Bone marrow (tissue), 2 donors: ENCODE measurements around the gene PPP3R1.

Source experiments
- DNase-seq, 2 donors: peaks; one replicate each; lab custom pipeline; 2025; lab: John Stamatoyannopoulos, UW

Gene PPP3R1

GRCh38 chr2:68151037-68151436, 101.3 kb downstream of the PPP3R1 start:
- DNase-seq = no peak

DNA sequence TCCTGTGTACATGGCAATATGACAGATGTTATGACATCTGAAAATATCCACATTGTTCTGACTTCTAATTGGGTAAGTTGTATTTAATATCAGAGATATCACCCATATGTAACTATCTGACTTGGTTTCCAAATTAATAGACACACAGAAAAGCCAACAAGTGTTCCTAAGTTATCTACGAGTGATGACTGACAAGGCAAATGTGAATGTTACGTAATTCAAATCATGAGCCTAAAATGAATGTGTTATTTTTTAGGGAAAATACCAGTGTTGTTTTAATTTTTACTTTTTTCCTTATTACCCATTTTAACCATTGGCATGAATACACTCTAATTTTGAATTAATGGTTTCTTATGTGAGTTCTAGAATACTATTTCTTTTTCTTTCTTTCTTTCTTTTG, 110.5 kb downstream of the PPP3R1 start:
- no peak for DNase-seq

DNA sequence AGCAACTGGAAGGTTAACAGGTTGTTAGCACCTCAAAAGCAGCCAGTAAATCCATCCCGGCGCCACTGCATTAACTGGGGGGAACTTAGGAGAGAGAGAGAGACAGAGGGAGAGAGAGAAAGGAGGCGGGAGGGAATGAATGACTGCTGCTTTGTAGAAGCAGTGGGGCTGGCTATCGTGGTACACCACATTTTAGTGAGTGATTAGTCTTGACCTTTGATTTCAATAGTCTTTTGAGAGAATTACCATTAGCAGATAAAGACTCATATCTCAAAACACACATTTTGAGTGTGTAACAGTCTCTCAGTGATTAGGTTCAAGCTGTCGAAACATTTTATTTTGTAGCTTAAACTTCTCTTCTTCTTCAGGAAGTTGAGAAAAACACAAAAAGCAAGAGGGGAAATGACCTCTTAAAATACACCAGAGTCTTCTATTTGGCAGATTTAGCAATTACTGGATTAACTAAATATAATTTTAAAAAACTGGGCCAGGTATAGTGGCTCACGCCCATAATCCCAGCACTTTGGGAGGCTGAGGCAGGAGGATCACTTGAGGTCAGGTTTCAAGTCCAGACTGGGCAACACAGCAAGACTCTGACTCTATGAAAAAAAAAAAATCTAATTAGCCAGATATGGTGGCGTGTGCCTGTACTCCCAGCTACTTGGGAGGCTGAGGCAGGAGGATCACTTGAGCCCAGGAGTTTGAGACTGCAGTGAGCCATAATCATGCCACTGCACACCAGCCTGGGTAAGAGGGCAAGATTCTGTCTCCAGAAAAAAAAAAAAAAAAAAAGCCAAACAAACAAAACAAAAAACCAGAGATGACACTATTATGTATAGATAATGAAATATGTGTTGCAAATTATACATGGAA, 116.6 kb downstream of the PPP3R1 start:
- no peak for DNase-seq

- no peak for DNase-seq
These were observed 117.8 kb downstream of the PPP3R1 start for GRCh38 chr2:68134554-68134953.

DNA sequence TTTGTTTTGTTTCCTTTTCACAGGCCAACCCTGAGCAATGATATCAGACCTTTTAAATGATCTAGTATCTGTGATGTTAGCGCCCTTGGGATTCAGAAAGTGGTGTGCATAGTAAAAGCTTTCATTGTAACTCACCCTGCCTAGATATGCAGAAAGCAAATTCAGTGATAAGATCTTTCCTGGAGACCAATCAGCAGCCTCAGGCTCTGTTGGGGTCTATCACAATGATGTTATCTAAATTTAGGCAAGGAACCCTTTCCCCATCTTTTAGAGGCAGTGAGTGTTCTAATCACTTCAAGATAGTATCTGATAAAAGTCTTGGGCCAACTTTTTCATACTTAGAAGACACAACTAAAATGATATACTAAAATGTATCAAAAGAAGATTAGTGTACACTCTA, 118.2 kb downstream of the PPP3R1 start:
- DNase-seq = no peak
